Stomach (tissue), 9 donors: ENCODE measurements around the gene CAVIN1. TPM values are rescaled to one million over a fixed set of nuclear protein-coding genes. Genes with fewer than 3 reads are reported as not detected.
"Not testable (repeated sequence)": the region's sequence is repeated elsewhere in the genome, so short reads cannot be mapped to it uniquely, and the experiment has no call there.

Source experiments
- DNase-seq, 2 donors: peaks; one replicate each; pipeline versions ENCODE4 v3.0.0 to v3.0.0-alpha.2; 2013 to 2019
- H3K27ac ChIP-seq, 5 donors: fragments of 200-600 bp in 4 of 5; sonication (generic) in 4 of 5; one replicate each; pipeline ENCODE4 v1.5.1; 2013 to 2019; ENCODE audit warnings: mild to moderate bottlenecking in 1 of 5, moderate library complexity in 1 of 5
- H3K27me3 ChIP-seq, 3 donors: fragments of 200-600 bp; sonication (generic); one replicate each; pipeline ENCODE4 v1.5.1; 2017 to 2019; ENCODE audit warnings: mixed run types in 1 of 3
- H3K36me3 ChIP-seq, 4 donors: fragments of 200-600 bp; sonication (generic); 1 replicate in 3 of 4; 2 replicates in 1 of 4; pipeline ENCODE4 v1.5.1; 2016 to 2019
- H3K4me1 ChIP-seq, 4 donors: fragments of 200-600 bp; sonication (generic); one replicate each; pipeline ENCODE4 v1.5.1; 2016 to 2019
- H3K4me3 ChIP-seq, 4 donors: fragments of 200-600 bp; sonication (generic) in 3 of 4; one replicate each; pipeline ENCODE4 v1.5.1; 2016 to 2019; ENCODE audit warnings: mild to moderate bottlenecking in 1 of 4
- H3K9me3 ChIP-seq, 4 donors: fragments of 200-600 bp; sonication (generic); one replicate each; pipeline ENCODE4 v1.5.1; 2016 to 2019
- EP300 ChIP-seq: sonication (generic); formaldehyde crosslinking; IDR thresholded peaks from one replicate; pipeline ENCODE4 v1.6.1; 2017; ENCODE audit warnings: antibody characterized with exemption
- POLR2A ChIP-seq, 4 donors: fragments of 450-650 bp; IDR thresholded peaks; one replicate each; pipeline ENCODE4 v1.6.1; 2016; ENCODE audit warnings: antibody characterized with exemption in 4 of 4, control low read depth in 2 of 4, mild to moderate bottlenecking in 1 of 4, moderate library complexity in 1 of 4
- POLR2AphosphoS5 ChIP-seq, 3 donors: sonication (generic); formaldehyde crosslinking; IDR thresholded peaks; one replicate each; pipeline ENCODE4 v1.6.1; 2016; ENCODE audit warnings: antibody characterized with exemption in 3 of 3
- WGBS, 5 donors: extraction: QIAGEN DNeasy Blood & Tissue Kit in 3 of 5; methylation state at CpG; one replicate each; pipeline versions ENCODE4 v1.1.5 to v1.1.7; 2013 to 2018; 5-methylcytosine and 5-hydroxymethylcytosine counted together
- intact Hi-C: fragments of 100-400 bp; cut with DNase I; formaldehyde crosslinking; loops from one replicate; pipeline ENCODE4 v1.15.1; 2023; ENCODE audit warnings: low total_unique reads
- polyA plus RNA-seq, 3 donors: library from polyadenylated mRNA; stranded (reverse); fragments of 200-250 nt; gene quantifications; one replicate each; pipeline ENCODE4 v1.2.3, GENCODE V29; 2013
- total RNA-seq, 5 donors: library from RNA; depleted of rRNA; stranded (reverse); fragments of >200 nt; gene quantifications; one replicate each; pipeline versions ENCODE4 v1.1.0 to v1.2.3, GENCODE V29; 2014 to 2016
- TF ChIP-seq, protein P1 (sequence below), 7 experiments: fragments of 450-650 bp in 4 of 7; fragments of 200-600 bp in 3 of 7; sonication (generic) in 3 of 7; IDR thresholded peaks; one replicate each; pipeline ENCODE4 v1.5.1; 2016 to 2019; ENCODE audit warnings: antibody characterized with exemption in 7 of 7, control low read depth in 2 of 7, mild to moderate bottlenecking in 1 of 7
- donor health status: healthy with polysubstance abuse.
- donor health status: Bipolar disorder and iron deficiency.
- donor health status: healthy.

Gene CAVIN1
- total and polyA plus RNA-seq, 8 donors: 61.2 to 244 (median 102) TPM

DNA sequence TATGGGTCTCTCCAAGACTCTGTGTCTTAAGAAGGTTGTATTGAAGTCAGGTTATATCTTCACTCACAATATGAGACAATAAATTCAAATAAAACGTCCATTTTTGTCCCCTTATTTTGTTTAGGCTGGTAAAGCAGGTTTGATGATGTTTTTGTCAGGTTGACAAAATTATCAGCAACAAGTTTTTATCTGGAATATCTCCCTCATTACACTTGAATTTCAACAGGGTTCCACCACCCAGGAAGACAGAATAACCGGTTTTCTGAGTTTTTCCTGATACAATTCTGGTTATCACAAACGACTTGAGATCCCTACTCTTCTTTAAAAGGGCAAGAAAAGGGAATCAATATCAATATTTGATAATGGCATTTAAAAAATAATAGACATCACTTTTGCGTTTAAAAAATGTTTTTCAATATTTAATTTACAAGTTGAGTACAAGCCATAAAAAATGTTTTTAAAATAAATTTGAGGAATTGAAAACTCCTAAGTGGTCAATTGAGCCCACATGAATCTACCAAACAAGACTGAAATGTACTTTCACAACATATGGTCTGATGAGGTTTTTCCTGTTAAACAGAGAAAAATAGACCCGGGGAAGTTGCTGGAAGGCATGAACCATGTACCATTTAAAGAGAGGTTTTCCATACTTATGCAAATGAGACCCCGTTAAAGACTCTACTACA is 34.2 kb upstream of the CAVIN1 start:
- peaks cover 21 to 58% (median 39%) of the 10 kb centered on the region in 4 donors for H3K4me1 ChIP-seq
- H3K27me3 ChIP-seq: no peaks in the 10 kb centered on the region
- H3K36me3 ChIP-seq: peaks cover 5 to 16% (median 14%) of the 10 kb centered on the region in 4 donors
- 17 to 32% (median 28%) methylated on average over 6 of the region's 6 CpGs for WGBS, 5 donors
- H3K27ac ChIP-seq: peak overlapping the region in 4 of 5 donors; percentile 95 to 97 (median 96)
- TF ChIP-seq EP300 (no peak), POLR2A (IDR thresholded peaks at IDR 0.05) (no peak)
- TF ChIP-seq, protein P1, sequence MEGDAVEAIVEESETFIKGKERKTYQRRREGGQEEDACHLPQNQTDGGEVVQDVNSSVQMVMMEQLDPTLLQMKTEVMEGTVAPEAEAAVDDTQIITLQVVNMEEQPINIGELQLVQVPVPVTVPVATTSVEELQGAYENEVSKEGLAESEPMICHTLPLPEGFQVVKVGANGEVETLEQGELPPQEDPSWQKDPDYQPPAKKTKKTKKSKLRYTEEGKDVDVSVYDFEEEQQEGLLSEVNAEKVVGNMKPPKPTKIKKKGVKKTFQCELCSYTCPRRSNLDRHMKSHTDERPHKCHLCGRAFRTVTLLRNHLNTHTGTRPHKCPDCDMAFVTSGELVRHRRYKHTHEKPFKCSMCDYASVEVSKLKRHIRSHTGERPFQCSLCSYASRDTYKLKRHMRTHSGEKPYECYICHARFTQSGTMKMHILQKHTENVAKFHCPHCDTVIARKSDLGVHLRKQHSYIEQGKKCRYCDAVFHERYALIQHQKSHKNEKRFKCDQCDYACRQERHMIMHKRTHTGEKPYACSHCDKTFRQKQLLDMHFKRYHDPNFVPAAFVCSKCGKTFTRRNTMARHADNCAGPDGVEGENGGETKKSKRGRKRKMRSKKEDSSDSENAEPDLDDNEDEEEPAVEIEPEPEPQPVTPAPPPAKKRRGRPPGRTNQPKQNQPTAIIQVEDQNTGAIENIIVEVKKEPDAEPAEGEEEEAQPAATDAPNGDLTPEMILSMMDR (IDR thresholded peaks at IDR 0.05): no peak
- peak in 1 of 2 donors; percentile 27 for DNase-seq
- H3K9me3 ChIP-seq: no peaks in the 10 kb centered on the region
- no peak overlapping the region for H3K4me3 ChIP-seq
- intact Hi-C loops: no loop called here

- Histone ChIP-seq H3K27me3 (no peaks in the 10 kb centered on the region), H3K4me3 (no peak overlapping the region), H3K9me3 (no peaks in the 10 kb centered on the region), H3K4me1 (peaks cover 21 to 52% (median 35%) of the 10 kb centered on the region in 4 donors), H3K36me3 (peaks cover 5 to 8% (median 6%) of the 10 kb centered on the region in 4 donors), H3K27ac (peak overlapping the region in 4 of 5 donors; percentile 51 to 97 (median 96))
- intact Hi-C loops: no loop called here
- peak in 1 of 3 donors; percentile 31 for TF ChIP-seq POLR2AphosphoS5 (IDR thresholded peaks at IDR 0.05)
- TF ChIP-seq, protein P1 (IDR thresholded peaks at IDR 0.05): no peak
- TF ChIP-seq POLR2A (IDR thresholded peaks at IDR 0.05): no peak
- 39 to 44% (median 42%) methylated on average over 5 of the region's 5 CpGs for WGBS, 5 donors
- peak in 1 of 2 donors; percentile 70 for DNase-seq
These were observed 33.4 kb upstream of the CAVIN1 start for GRCh38 chr17:42456223-42457106.

DNA sequence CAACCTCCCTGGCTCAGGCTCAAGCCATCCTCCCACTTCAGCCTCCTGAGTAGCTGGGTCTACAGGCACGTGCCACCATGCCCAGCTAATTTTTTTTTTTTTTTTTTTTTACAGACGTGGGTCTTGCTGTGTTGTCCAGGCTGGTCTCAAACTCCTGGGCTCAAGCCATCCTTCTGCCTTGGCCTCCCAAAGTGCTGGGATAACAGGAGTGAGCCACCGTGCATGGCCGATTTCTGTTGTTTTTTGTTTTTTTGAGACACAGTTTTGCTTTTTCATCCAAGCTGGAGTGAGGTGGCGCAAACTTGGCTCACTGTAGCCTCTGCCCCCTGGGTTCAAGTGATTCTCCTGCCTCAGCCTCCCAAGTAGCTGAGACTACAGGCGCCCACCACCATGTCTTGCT is 31.9 kb upstream of the CAVIN1 start:
- 92 to 99% (median 94%) methylated on average over 5 to 6 of the region's 6 CpGs for WGBS, 5 donors
- intact Hi-C loops: not testable (repeated sequence)

GRCh38 chr17:42453439-42453838 is 30.4 kb upstream of the CAVIN1 start:
- no peaks in the 10 kb centered on the region for H3K27me3 ChIP-seq
- H3K4me1 ChIP-seq: peaks cover 5 to 27% (median 19%) of the 10 kb centered on the region in 4 donors
- H3K4me3 ChIP-seq: no peak overlapping the region
- no peaks in the 10 kb centered on the region for H3K36me3 ChIP-seq
- intact Hi-C loops: no loop called here
- no peaks in the 10 kb centered on the region for H3K9me3 ChIP-seq
- no peak for TF ChIP-seq EP300
- TF ChIP-seq, protein P1 (IDR thresholded peaks at IDR 0.05): no peak
- TF ChIP-seq POLR2A (IDR thresholded peaks at IDR 0.05): no peak
- TF ChIP-seq POLR2AphosphoS5 (IDR thresholded peaks at IDR 0.05): no peak
- WGBS, 5 donors: 28 to 77% (median 66%) methylated on average over 2 of the region's 2 CpGs
- DNase-seq: no peak
- H3K27ac ChIP-seq: peak overlapping the region in 1 of 5 donors; percentile 27

More for the DNA sequence above, 31.9 kb upstream of the CAVIN1 start:
- H3K27ac ChIP-seq, DNase-seq, H3K36me3 ChIP-seq, H3K27me3 ChIP-seq, H3K9me3 ChIP-seq, H3K4me3 ChIP-seq: not testable (repeated sequence)
- peaks cover 10 to 38% (median 29%) of the 10 kb centered on the region in 4 donors for H3K4me1 ChIP-seq

DNA sequence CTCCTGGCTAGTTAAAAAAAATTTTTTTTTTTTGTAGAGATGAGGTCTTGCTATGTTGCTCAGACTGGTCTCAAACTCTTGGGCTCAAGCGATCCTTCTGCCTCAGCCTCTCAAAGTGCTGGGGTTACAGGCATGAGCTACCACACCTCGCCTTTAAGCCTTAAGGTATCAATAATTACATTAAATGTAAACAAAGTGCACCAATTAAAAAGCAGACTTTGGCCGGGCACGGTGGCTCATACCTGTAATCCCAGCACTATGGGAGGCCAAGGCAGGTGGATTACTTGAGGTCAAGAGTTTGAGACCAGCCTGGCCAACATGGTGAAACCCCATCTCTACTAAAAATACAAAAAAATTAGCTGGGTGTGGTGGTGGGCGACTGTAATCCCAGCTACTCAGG is 28.2 kb upstream of the CAVIN1 start:
- WGBS, 5 donors: 60 to 72% (median 68%) methylated on average over 5 of the region's 5 CpGs
- H3K4me3 ChIP-seq, H3K27ac ChIP-seq, intact Hi-C loops, H3K9me3 ChIP-seq, DNase-seq, H3K36me3 ChIP-seq, H3K4me1 ChIP-seq, H3K27me3 ChIP-seq: not testable (repeated sequence)

DNA sequence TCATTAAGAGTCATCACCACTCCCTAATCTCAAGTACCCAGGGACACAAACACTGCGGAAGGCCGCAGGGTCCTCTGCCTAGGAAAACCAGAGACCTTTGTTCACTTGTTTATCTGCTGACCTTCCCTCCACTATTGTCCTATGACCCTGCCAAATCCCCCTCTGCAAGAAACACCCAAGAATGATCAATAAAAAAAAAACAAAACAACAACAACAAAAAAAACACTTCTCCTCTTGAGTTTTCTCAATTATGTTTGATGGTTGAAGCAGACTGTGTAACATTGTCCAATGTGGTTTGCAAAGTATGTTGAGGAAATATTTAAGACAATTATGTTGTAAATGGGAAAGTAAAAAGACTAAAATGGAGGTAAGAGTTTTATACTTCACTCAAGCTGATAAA is 26.8 kb upstream of the CAVIN1 start:
- H3K9me3 ChIP-seq, H3K36me3 ChIP-seq, intact Hi-C loops, H3K4me1 ChIP-seq, H3K27me3 ChIP-seq, H3K4me3 ChIP-seq, H3K27ac ChIP-seq, DNase-seq: not testable (repeated sequence)
- 0% methylated on average over 1 of the region's 2 CpGs; no CpG with 5 or more reads in 4 of the 5 donors for WGBS, 5 donors

DNA sequence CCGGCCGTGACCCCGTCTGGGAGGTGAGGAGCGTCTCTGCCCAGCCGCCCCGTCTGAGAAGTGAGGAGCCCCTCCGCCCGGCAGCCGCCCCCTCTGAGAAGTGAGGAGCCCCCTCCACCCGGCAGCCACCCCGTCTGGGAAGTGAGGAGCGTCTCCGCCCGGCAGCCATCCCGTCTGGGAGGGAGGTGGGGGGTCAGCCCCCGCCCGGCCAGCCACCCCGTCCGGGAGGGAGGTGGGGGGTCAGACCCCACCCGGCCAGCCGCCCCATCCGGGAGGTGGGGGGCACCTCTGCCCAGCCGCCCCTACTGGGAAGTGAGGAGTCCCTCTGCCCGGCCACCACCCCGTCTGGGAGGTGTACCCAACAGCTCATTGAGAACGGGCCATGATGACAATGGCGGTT is 26.1 kb upstream of the CAVIN1 start:
- H3K9me3 ChIP-seq, DNase-seq, H3K4me3 ChIP-seq, H3K27ac ChIP-seq, H3K36me3 ChIP-seq, intact Hi-C loops, H3K27me3 ChIP-seq, H3K4me1 ChIP-seq: not testable (repeated sequence)
- 90 to 98% (median 95%) methylated on average over 6 to 22 of the region's 27 CpGs for WGBS, 5 donors
